Rectal smooth muscle tissue (tissue), 1 donor: ENCODE data around the gene PDCD1.

Experiments used
- H3K27ac ChIP-seq: one replicate; pipeline ENCODE4 v1.7.0; 2013; ENCODE audit warnings: low read depth, low read length, inconsistent platforms
- H3K27me3 ChIP-seq: one replicate; pipeline ENCODE4 v1.7.0; 2013; ENCODE audit warnings: low read length; ENCODE audit not compliant: control insufficient read depth, insufficient read depth
- H3K36me3 ChIP-seq: one replicate; pipeline ENCODE4 v1.7.0; 2013; ENCODE audit warnings: low read length; ENCODE audit not compliant: control insufficient read depth, insufficient read depth
- H3K4me1 ChIP-seq: one replicate; pipeline ENCODE4 v1.7.0; 2013; ENCODE audit warnings: low read length; ENCODE audit not compliant: control insufficient read depth, insufficient read depth
- H3K4me3 ChIP-seq: one replicate; pipeline ENCODE4 v1.7.0; 2013; ENCODE audit warnings: low read length
- H3K9ac ChIP-seq: one replicate; pipeline ENCODE4 v1.7.0; 2013; ENCODE audit warnings: low read length

The PDCD1 gene

DNA sequence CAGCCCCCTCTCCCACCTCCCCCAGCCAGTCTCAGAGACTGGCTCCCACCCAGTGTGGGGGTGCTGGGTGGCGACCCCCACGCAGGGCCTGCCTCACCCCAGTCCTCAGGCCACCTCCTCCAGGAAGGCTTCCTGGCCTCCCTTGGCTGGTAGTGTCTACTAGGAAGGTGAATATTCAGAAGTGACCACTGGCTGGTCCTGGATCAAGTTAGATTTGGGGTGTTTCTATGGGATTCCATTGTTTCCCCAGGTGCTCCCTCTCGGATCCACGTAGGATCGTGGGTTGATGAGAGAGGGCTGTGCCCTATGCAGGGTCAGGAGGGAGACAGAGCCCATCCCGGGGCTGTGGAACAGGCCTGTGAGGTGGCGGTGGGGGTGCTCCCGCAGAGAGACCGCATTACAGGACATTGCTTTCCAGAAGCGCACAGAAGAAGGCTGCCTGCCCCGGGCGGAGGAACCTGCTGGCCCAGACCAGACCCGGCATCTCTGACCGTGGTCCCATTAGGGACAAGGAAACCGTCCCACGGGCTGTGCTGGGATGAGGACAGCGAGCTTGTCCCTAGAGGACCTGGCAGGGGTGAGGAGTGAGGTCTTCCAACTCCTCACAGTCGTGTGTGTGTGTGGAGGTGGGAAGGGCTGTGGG lies 3.3 kb downstream of the PDCD1 start:
- Histone ChIP-seq H3K4me3 (no peak overlapping the region), H3K27me3 (no peaks in the 10 kb centered on the region), H3K9ac (no peak overlapping the region), H3K4me1 (peaks cover 2% of the 10 kb centered on the region), H3K36me3 (no peaks in the 10 kb centered on the region), H3K27ac (no peak overlapping the region)

DNA sequence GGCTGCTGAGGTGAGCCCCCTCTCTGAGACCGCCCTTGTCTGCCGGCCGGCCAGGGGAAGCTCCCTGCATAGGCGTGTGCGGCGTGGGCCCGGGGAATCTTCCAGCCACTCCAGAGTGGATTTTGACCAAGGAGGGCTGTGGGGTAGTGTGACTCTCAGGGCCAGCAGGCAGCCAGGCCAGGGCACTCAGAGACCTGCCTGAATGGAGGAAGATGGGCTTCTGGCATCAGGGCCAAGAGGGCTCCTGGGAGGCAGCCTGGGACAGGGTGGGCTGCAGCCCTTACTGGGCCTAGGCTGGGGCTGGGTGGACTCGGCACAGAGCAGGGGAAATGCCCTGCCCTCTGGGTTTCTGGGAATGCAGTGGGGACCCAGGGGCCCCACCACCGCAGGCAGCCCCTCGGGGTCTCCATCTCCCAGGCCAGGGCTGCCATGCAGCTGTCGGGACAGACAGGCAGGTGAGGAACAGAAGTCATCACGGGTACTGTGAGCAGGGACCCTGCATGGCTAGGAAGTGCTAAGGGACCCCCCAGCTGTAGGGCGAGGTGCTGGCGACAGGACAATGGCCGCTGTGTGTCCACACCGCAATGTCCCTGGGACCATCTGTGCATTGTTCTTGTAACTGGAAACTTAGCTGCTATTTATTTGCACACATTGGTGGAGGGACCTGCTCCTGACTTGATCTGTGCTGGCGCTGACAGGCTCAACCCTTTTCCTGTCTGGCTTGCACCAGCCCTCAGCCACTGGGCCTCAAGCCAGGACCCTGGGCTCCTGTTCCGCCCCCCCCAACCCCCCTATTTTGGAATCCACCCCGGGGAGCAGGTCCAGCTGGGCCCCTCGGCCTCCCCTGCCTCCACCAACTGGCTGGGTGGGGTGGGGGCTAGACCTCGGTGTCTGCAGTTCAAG lies 4.1 kb downstream of the PDCD1 start:
- H3K27ac ChIP-seq, result no peak overlapping the region
- no peak overlapping the region for H3K4me3 ChIP-seq
- H3K27me3 ChIP-seq, result no peaks in the 10 kb centered on the region
- H3K9ac ChIP-seq, result no peak overlapping the region
- no peaks in the 10 kb centered on the region for H3K36me3 ChIP-seq
- peaks cover 2% of the 10 kb centered on the region for H3K4me1 ChIP-seq

DNA sequence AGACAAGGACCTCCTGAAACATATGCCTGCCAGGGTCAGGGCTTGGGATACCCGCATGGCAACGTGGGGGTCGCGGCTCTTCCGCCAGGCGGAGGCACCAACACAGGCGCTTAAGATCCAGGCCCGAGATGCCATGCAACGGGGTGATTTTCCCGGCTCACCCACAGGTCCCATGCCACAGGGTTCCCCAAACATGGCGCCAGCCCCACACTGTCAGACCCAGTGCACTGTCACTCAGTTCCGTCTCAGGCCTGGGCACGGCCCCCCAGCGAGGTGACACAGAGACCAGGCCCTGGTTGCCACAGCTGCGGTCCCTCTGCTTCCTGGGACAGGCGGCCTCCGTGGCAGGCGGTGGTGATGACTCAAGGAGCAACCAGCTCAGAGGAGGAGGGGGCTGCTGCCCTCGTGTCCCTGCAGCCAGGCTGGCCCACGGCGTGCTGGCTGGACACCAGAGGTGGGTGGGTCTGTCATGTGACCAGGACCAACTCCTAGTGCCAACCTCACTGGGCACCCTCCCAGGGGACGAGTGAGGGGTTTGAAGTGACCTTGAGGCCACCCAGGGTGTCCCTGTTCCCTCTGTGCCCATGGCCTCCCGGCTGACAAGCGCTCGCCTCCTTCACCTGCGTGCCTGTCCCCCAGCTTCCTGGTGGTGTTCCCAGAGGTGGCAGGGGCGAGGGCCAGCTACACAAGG lies 4.9 kb downstream of the PDCD1 start:
- H3K9ac ChIP-seq, result no peak overlapping the region

DNA sequence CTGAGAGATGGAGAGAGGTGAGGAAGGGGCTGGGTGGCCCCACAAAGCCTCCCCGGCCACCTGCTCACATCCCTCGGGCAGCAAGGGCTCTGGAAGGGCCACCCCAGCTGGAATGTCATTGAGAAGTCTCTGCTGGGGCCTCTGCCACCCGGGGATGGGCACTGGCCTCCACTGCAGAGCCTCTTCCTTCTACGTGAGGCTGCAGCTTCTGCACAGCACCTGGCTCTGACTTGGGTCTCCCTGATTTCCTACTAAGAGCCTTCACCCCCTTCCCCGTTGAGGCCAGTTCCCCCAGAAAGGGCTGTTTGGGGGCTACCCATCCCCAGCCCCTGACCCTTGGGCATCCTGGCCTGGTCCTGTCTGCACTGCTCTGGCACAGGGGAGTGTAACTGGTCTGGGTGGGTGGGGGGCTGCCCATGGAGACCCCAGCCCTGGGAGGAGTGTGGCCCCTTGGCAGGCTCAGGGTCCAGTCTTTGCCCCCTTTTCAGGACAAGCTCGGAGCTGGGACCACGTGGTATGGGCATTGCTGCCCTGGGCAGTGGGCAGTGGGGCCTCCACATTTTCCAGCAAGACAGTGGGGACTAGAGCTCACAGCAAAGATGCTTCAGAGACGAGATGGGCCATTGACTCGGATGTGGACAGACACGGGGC lies 5.6 kb downstream of the PDCD1 start:
- Histone ChIP-seq H3K27me3 (no peaks in the 10 kb centered on the region), H3K4me3 (no peak overlapping the region), H3K4me1 (no peaks in the 10 kb centered on the region), H3K9ac (no peak overlapping the region), H3K27ac (no peak overlapping the region), H3K36me3 (no peaks in the 10 kb centered on the region)

More for the DNA sequence above, 4.9 kb downstream of the PDCD1 start:
- Histone ChIP-seq H3K27me3 (no peaks in the 10 kb centered on the region), H3K4me1 (no peaks in the 10 kb centered on the region), H3K4me3 (no peak overlapping the region), H3K27ac (no peak overlapping the region), H3K36me3 (no peaks in the 10 kb centered on the region)

DNA sequence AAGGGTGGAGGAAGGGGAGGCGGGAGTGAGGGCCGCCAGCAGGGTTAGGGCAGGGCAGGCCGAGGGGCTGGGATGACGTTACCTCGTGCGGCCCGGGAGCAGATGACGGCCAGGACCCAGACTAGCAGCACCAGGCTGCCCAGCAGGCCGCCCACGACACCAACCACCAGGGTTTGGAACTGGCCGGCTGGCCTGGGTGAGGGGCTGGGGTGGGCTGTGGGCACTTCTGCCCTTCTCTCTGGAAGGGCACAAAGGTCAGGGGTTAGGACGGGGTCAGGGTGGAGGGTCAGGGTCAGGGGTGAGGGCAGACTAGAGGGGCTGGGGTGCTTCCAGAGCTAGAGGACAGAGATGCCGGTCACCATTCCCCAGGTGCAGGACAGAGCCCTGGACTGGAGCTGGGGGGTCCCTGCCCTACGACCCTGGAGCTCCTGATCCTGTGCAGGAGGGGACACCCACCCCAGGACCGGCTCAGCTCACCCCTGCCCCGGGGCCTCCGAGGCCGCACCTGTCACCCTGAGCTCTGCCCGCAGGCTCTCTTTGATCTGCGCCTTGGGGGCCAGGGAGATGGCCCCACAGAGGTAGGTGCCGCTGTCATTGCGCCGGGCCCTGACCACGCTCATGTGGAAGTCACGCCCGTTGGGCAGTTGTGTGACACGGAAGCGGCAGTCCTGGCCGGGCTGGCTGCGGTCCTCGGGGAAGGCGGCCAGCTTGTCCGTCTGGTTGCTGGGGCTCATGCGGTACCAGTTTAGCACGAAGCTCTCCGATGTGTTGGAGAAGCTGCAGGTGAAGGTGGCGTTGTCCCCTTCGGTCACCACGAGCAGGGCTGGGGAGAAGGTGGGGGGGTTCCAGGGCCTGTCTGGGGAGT lies 6.3 kb downstream of the PDCD1 start:
- Histone ChIP-seq H3K27ac (no peak overlapping the region), H3K9ac (no peak overlapping the region), H3K36me3 (no peaks in the 10 kb centered on the region), H3K27me3 (no peaks in the 10 kb centered on the region), H3K4me3 (no peak overlapping the region), H3K4me1 (no peaks in the 10 kb centered on the region)

DNA sequence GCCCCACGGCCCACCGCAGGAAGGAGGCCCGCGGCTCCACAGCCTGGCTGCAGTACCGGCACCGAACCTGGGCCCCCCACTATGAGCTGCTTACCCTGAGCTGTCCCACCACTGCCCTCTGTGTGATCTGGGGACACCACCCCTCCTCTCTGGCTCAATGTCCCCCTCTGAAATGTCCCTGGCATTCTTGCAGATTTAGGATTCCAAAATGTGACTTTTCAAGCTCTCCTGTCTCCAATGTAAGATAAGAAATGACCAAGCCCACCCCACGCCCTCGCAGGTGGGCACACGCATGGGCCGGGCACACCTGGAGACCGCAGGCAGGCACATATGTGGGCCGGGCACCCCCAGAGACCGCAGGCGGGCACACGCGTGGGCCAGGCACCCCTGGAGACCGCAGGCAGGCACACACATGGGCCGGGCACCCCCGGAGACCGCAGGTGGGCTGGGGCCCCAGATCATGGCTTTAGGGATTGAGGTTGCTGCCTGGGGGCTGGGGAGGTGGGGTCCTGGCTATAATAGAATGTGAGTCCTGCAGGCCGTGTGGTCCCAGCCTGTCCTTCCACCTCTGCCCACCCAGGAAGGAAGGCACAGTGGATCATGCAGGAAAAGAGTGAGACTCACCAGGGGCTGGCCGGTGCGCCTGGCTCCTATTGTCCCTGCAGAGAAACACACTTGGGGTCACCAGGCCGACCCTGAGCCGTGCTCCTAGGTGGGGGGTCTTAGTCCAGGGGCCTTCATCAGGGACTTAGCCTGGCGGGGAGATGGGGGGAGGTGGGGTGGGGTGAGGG lies 7.2 kb downstream of the PDCD1 start:
- Histone ChIP-seq H3K27me3 (no peaks in the 10 kb centered on the region), H3K36me3 (no peaks in the 10 kb centered on the region), H3K9ac (no peak overlapping the region), H3K4me1 (no peaks in the 10 kb centered on the region), H3K4me3 (no peak overlapping the region), H3K27ac (no peak overlapping the region)

DNA sequence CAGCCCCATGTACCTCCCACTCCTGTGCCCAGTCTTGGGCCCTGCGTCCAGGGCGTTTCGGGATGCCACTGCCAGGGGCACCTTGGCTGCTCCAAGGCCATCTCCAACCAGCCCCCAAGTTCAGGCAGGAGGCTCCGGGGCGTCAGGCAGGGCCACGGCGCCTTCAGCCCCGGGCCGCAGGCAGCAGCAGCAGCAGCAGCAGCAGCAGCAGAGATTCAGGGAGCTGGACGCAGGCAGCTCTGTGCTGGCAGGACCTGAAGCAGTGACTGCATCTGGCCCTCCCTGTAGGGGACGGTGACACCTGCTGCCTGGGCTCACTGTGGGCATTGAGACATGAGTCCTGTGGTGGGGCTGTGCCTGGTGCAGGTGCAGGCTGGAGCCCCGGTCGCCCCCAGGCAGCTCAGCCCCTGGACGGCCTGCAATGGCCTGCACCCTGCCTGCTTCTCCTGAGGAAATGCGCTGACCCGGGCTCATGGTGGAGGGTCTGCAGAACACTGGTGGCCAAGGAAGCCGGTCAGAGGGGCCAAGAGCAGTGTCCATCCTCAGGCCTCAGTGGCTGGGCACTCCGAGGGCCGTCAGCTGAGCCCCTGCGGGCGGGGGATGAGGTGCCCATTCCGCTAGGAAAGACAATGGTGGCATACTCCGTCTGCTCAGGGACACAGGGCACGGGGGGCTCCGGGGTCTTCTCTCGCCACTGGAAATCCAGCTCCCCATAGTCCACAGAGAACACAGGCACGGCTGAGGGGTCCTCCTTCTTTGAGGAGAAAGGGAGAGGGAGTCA lies 8.0 kb downstream of the PDCD1 start:
- no peaks in the 10 kb centered on the region for H3K36me3 ChIP-seq
- H3K27me3 ChIP-seq, result no peaks in the 10 kb centered on the region
- H3K9ac ChIP-seq, result no peak overlapping the region
- no peaks in the 10 kb centered on the region for H3K4me1 ChIP-seq
- no peak overlapping the region for H3K4me3 ChIP-seq
- no peak overlapping the region for H3K27ac ChIP-seq

DNA sequence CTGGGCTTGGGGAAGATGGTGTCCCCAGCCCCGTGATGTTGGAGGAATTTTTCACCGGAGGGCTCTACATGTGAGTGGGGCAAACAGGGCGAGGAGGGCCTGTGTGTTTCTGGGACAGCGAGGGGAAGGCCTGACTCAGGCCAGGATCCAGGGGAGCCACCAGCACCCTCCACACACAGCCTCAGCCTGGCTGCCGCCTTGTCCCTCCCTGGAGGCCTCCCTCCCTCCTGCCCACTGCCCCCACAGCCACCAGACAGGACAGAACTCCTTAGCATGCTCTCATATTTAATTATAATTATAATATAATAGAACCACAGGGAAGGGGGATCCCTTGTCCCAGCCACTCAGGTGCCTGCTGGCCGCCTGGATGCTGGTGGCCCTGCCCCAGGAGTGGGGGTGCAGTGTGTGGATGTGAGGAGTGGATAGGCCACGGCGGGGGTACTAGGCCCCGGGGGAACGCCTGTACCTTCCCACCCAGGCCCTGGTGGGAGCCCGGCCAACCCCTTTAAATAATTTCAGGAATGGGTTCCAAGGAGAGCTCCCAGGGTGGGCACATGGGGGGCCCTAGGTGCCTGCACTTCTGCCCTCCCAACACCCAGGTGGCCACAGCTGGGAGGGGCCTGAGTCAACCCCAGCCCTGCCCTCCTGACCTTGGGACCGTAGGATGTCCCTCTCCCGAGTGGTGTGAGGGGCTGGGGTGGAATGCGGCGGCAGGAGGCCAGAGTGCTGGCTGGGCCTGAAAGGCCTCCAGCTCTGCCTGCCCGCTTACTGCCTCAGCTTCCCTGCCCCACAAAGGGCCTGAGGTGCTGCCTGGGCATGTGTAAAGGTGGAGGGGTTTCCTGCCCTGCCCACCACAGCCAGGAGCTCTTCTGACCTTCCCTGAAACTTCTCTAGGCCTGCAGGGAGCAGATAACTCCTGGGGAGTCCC lies 8.8 kb downstream of the PDCD1 start:
- Histone ChIP-seq H3K27me3 (no peaks in the 10 kb centered on the region), H3K9ac (no peak overlapping the region), H3K4me3 (no peak overlapping the region), H3K36me3 (no peaks in the 10 kb centered on the region), H3K4me1 (no peaks in the 10 kb centered on the region), H3K27ac (no peak overlapping the region)

DNA sequence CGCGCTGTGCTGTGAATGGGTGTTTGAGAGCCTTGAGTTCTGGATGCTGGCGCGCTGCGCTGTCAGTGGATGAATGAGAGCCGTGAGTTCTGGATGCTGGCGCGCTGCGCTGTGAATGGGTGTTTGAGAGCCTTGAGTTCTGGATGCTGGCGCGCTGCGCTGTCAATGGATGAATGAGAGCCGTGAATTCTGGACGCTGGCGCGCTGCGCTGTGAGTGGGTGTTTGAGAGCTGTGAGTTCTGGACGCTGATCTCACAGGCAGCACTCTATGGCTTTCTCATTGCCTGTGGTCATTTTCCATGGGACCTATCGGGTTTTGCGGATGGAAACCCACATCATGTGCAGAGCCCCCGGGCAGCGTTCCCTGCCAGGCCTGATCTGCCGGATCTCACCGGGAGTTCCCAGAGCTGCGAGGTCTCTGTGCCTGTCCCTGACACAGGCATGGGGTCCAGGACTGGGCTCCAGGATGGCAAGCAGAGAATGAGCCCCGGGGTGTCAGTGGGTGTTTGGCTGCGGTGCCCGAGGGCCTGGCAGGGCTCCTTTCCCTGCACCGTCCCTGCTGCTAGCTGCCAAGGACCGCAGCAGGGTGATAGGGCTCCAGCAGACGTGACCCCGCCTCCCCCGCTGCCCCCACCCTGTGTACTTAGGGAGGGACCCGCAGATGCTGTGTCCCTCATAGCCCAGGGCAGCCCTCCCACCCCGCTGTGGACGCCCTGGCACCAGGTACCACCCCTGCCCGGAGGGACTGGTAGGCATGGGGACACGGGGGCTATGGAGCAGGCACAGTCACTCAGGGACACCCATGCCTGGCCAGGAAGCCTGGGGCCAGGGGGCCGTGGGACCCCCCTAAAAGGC lies 9.7 kb downstream of the PDCD1 start:
- Histone ChIP-seq H3K27me3 (no peaks in the 10 kb centered on the region), H3K4me1 (no peaks in the 10 kb centered on the region), H3K27ac (no peak overlapping the region), H3K9ac (no peak overlapping the region), H3K36me3 (no peaks in the 10 kb centered on the region), H3K4me3 (no peak overlapping the region)
